RWPE2 (cell line): ENCODE measurements around the gene TSPAN5.

Source experiments
- ATAC-seq: fragments of 200-7000 bp; cut with Tn5 transposase; 3 replicates; pipeline ENCODE4 v1.9.1; 2021; ENCODE audit warnings: low read depth
- DNase-seq: peaks from one replicate; pipeline ENCODE4 v3.0.0-alpha.2; 2020; ENCODE audit warnings: low spot score
- H3K27ac ChIP-seq: fragments of 450-650 bp; 2 replicates; pipeline ENCODE4 v1.5.1; 2017; ENCODE audit warnings: mild to moderate bottlenecking; ENCODE audit not compliant: poor library complexity, severe bottlenecking
- H3K27me3 ChIP-seq: fragments of 250-450 bp; sonication (Bioruptor Pico); 2 replicates; pipeline ENCODE4 v1.5.1; 2021; ENCODE audit warnings: mild to moderate bottlenecking, moderate library complexity; ENCODE audit not compliant: insufficient read depth, poor library complexity, severe bottlenecking
- H3K36me3 ChIP-seq: fragments of 250-450 bp; sonication (Bioruptor Pico); 2 replicates; pipeline ENCODE4 v1.5.1; 2020; ENCODE audit warnings: low read depth, mild to moderate bottlenecking, moderate library complexity
- H3K4me1 ChIP-seq: fragments of 250-450 bp; sonication (Bioruptor Pico); 2 replicates; pipeline ENCODE4 v1.5.1; 2021; ENCODE audit warnings: mild to moderate bottlenecking, moderate library complexity; ENCODE audit not compliant: insufficient read depth, poor library complexity, severe bottlenecking
- H3K4me3 ChIP-seq: fragments of 250-450 bp; sonication (Bioruptor Pico); 2 replicates; pipeline ENCODE4 v1.5.1; 2021; ENCODE audit warnings: mild to moderate bottlenecking, moderate library complexity; ENCODE audit not compliant: severe bottlenecking
- H3K9me3 ChIP-seq: fragments of 250-450 bp; sonication (Bioruptor Pico); 2 replicates; pipeline ENCODE4 v1.5.1; 2021; ENCODE audit warnings: mild to moderate bottlenecking, moderate library complexity; ENCODE audit not compliant: severe bottlenecking
- TF ChIP-seq, protein P1 (sequence below): fragments of 450-650 bp; IDR thresholded peaks from one replicate; pipeline ENCODE4 v1.5.1; 2017; ENCODE audit warnings: mild to moderate bottlenecking, moderate library complexity; ENCODE audit not compliant: poor library complexity, severe bottlenecking

TSPAN5 gene

DNA sequence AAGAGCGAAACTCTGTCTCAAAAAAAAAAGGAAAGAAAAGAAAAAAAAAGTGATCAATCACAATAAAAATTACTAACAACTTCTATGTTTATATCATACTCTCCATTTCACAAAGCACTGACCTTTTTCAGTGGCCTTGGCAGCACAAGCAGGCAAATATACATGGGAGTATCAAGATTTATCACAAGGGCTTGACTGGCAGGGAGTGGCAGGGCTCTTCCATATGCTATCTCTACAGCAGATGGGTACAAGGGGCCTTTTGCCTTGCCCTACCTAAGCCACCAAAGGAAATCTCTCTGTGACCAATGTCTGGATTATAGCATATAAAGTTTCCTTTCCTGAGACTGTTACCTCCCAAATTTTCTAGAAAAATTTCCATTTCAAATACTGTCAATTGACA, 24.4 kb downstream of the TSPAN5 start:
- ATAC-seq: no peak
- H3K4me1 ChIP-seq: peaks cover 1% of the 10 kb centered on the region
- H3K4me3 ChIP-seq: no peak overlapping the region
- H3K36me3 ChIP-seq: no peaks in the 10 kb centered on the region
- no peaks in the 10 kb centered on the region for H3K9me3 ChIP-seq
- TF ChIP-seq, protein P1, sequence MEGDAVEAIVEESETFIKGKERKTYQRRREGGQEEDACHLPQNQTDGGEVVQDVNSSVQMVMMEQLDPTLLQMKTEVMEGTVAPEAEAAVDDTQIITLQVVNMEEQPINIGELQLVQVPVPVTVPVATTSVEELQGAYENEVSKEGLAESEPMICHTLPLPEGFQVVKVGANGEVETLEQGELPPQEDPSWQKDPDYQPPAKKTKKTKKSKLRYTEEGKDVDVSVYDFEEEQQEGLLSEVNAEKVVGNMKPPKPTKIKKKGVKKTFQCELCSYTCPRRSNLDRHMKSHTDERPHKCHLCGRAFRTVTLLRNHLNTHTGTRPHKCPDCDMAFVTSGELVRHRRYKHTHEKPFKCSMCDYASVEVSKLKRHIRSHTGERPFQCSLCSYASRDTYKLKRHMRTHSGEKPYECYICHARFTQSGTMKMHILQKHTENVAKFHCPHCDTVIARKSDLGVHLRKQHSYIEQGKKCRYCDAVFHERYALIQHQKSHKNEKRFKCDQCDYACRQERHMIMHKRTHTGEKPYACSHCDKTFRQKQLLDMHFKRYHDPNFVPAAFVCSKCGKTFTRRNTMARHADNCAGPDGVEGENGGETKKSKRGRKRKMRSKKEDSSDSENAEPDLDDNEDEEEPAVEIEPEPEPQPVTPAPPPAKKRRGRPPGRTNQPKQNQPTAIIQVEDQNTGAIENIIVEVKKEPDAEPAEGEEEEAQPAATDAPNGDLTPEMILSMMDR: no peak
- no peak for DNase-seq
- no peak overlapping the region for H3K27ac ChIP-seq
- no peaks in the 10 kb centered on the region for H3K27me3 ChIP-seq

DNA sequence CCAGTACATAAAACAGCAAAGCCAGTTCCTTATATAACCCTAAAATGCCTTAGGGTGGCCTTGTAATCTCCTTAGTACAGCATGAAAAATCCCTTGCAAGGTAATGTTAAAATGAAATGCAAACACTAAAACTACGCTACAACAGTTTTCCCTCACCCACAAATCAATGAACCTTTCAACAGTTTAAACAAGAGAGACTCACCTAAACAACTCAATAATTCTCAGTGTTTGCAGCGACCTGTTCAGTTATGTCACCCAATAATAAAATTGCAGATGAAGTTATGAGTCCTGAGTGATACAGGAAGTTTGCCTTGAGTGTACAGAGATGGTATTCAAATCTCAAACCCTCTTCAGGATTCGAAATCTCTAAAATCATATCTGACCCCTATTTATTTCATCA, 25.3 kb downstream of the TSPAN5 start:
- no peaks in the 10 kb centered on the region for H3K36me3 ChIP-seq
- H3K4me1 ChIP-seq: peaks cover 8% of the 10 kb centered on the region
- no peak overlapping the region for H3K4me3 ChIP-seq
- TF ChIP-seq, protein P1: no peak
- no peaks in the 10 kb centered on the region for H3K27me3 ChIP-seq
- no peaks in the 10 kb centered on the region for H3K9me3 ChIP-seq
- no peak for ATAC-seq
- DNase-seq: no peak
- no peak overlapping the region for H3K27ac ChIP-seq

DNA sequence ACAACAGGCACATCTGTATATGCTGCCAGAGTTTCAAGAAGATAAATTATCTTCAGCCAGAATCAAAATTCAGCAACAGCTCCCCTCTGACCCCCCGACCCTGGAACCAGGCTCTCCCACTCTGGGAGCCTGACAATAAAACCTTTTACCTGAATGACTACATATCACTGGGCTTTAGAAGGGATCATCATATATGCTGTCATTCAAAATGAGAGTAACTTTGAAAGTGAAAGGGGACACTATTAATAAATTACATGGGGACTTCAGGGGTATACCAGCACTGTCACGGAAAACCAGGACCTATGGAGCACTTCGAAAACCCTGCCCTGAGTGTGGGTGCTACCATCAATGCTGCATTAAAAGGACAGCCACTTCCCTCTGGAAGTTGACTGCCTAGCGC, 26.2 kb downstream of the TSPAN5 start:
- ATAC-seq (no peak), DNase-seq (no peak)
- TF ChIP-seq, protein P1: no peak
- no peaks in the 10 kb centered on the region for H3K27me3 ChIP-seq
- no peaks in the 10 kb centered on the region for H3K36me3 ChIP-seq
- no peak overlapping the region for H3K27ac ChIP-seq
- peaks cover 17% of the 10 kb centered on the region for H3K4me1 ChIP-seq
- no peaks in the 10 kb centered on the region for H3K9me3 ChIP-seq
- H3K4me3 ChIP-seq: no peak overlapping the region

DNA sequence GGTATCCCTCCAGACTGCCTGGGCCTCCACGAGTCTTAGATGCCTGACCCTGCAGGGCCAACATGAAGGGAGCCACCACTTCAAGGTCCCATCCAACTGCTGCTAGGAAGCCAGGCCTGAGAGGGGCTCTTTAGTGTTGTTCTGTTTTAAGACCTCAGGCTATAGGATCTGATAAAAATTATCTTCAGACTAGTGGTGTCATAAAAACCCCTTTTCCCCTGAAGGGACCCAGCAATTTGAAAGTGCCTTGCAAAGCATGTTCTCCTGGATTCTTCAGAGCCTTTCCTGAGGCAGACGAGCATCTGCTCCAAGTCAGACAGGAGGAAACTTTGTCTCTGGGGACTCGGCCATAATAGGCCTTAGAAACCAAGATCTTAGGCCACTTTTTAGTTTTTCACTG, 26.9 kb downstream of the TSPAN5 start:
- Histone ChIP-seq H3K27me3 (no peaks in the 10 kb centered on the region), H3K4me3 (no peak overlapping the region), H3K36me3 (no peaks in the 10 kb centered on the region)

DNA sequence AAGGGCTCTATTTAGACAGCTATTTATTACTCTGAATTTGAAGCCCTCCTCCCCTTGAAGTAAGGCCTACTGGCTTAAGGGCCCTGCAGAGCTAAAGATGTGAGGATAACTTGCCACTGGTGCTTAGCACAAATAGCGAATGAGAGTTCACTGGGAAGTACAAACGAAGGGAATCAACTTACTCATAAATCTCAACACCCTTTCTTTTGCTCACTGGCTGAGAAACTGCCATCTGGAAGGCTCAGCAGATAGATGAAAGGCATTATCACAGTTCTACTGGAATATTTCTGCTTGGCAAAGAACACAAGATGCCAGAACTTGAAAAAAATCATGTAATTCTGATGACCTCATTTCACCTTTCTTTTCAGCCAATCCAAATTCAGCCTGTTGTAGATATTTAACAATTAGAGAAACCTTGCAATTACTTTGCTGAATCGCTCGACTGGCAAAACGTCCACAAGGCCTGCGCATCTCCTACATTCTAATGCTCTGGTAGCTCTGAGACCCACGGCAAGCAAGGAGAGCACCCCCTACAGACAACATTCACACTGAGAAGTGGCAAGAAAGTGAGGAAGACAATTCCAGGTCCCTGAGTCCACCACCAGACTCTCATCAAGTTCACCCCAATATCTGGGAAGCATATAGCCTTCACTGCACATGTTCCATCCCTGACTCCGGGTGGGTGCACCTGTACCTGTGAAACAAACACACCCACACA, 27.5 kb downstream of the TSPAN5 start:
- Histone ChIP-seq H3K4me3 (no peak overlapping the region), H3K27ac (peak overlapping the region; percentile 9), H3K36me3 (no peaks in the 10 kb centered on the region), H3K27me3 (no peaks in the 10 kb centered on the region), H3K4me1 (peaks cover 28% of the 10 kb centered on the region), H3K9me3 (no peaks in the 10 kb centered on the region)
- ATAC-seq (no peak), DNase-seq (no peak)
- TF ChIP-seq, protein P1: no peak

More for the DNA sequence above, 26.9 kb downstream of the TSPAN5 start:
- TF ChIP-seq, protein P1: no peak
- DNase-seq (no peak), ATAC-seq (no peak)
- no peaks in the 10 kb centered on the region for H3K9me3 ChIP-seq
- no peak overlapping the region for H3K27ac ChIP-seq
- peaks cover 25% of the 10 kb centered on the region for H3K4me1 ChIP-seq
